OCI-LY3 (cell line): ENCODE results near the gene CCND1.

Experiments
- H2AFZ ChIP-seq: fragments of 200-600, 300-600 bp; shearing (Covaris generic); 2 replicates; pipeline ENCODE4 v1.6.0; 2014; ENCODE audit warnings: antibody characterized with exemption, low read depth, low read length
- H3K27ac ChIP-seq: fragments of 200-600, 300-600 bp; sonication (generic); 2 replicates; pipeline ENCODE4 v1.5.1; 2014; ENCODE audit warnings: mild to moderate bottlenecking, low read length, moderate library complexity, mixed read lengths
- H3K27me3 ChIP-seq: fragments of 200-600, 300-600 bp; sonication (generic); 2 replicates; pipeline ENCODE4 v1.6.1; 2014; ENCODE audit warnings: low read depth, low read length, mixed read lengths
- H3K36me3 ChIP-seq: fragments of 200-600, 300-600 bp; sonication (generic); replicated peaks from 2 replicates; pipeline ENCODE3; 2014; ENCODE audit warnings: low read depth, low read length, mixed read lengths
- H3K4me1 ChIP-seq: fragments of 300-600, 200-600 bp; sonication (generic); 2 replicates; pipeline ENCODE4 v1.6.1; 2014; ENCODE audit warnings: low read length, mixed read lengths
- H3K4me2 ChIP-seq: fragments of 200-600, 300-600 bp; sonication (generic); 2 replicates; pipeline ENCODE4 v1.6.1; 2014; ENCODE audit warnings: low read length, mixed read lengths
- H3K4me3 ChIP-seq: fragments of 300-600, 200-600 bp; sonication (generic); 2 replicates; pipeline ENCODE4 v1.5.1; 2014; ENCODE audit warnings: antibody characterized with exemption, mild to moderate bottlenecking, low read length, moderate library complexity
- H3K79me2 ChIP-seq: fragments of 300-600, 200-600 bp; shearing (Covaris generic); 2 replicates; pipeline ENCODE4 v1.6.1; 2014; ENCODE audit warnings: mild to moderate bottlenecking, low read length, mixed read lengths
- H3K9ac ChIP-seq: fragments of 300-600, 200-600 bp; shearing (Covaris generic); 2 replicates; pipeline ENCODE4 v1.6.0; 2014; ENCODE audit warnings: mild to moderate bottlenecking, low read length, moderate library complexity
- H3K9me3 ChIP-seq: fragments of 200-600, 300-600 bp; shearing (Covaris generic); 2 replicates; pipeline ENCODE4 v1.6.1; 2014; ENCODE audit warnings: low read length, mixed read lengths; ENCODE audit not compliant: insufficient read depth
- H4K20me1 ChIP-seq: fragments of 200-600, 300-600 bp; sonication (generic); 2 replicates; pipeline ENCODE4 v1.6.1; 2016; ENCODE audit warnings: low read length, mixed read lengths; ENCODE audit not compliant: insufficient read depth
- EZH2phosphoT487 ChIP-seq: fragments of 200-600 bp; shearing (Covaris generic); IDR thresholded peaks from 2 replicates; pipeline ENCODE4 v1.6.1; 2018; ENCODE audit warnings: antibody characterized with exemption, mixed run types, low read depth
- TF ChIP-seq, protein P1 (sequence below): fragments of 200-600, 300-600 bp; sonication (generic); IDR thresholded peaks from 2 replicates; pipeline ENCODE4 v1.5.1; 2014; ENCODE audit warnings: antibody characterized with exemption, low read length, low read depth

The CCND1 gene

DNA sequence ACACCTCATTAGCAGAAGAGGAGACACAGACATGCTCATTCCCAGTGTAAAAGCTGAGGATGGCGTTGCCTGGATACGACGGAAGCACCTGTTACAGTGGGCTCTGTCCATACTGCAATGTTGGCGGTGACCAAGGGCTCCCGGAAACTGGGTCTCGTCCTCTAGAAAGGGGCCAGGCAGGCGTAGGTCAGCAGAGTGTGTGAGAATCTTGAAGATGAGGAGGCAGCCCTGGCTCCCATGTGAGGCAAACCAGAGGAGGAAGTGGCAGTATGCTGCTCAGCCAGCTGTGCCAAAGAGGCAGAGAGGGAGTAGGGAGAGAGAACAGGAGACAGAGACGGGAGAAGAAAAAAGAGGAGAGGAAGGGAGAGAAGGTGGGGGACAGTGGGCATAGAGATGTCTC lies 23.9 kb downstream of the CCND1 start:
- Histone ChIP-seq H3K4me3 (no peak overlapping the region), H3K9me3 (no peaks in the 10 kb centered on the region), H3K4me1 (no peaks in the 10 kb centered on the region)

DNA sequence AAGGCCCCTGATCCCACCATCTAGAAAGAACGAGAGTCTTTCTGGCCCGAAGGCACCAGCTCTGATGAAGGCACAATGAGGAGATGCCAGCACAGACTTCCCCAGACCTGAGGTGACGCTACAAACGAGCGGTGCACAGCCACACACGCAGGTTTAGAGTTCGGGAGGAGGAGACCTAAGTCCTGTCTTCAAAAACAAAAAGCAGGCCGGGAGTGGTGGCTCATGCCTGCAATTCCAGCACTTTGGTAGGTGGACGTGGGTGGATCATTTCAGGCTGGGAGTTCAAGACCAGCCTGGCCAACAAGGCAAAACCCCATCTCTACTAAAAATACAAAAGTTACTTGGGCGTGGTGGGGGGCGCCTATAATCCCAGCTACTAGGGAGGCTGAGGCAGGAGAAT lies 24.7 kb downstream of the CCND1 start:
- H3K9me3 ChIP-seq, result no peaks in the 10 kb centered on the region
- H3K36me3 ChIP-seq, result peaks cover 12% of the 10 kb centered on the region
- H4K20me1 ChIP-seq, result no peaks in the 10 kb centered on the region

More for the DNA sequence above, 23.9 kb downstream of the CCND1 start:
- Histone ChIP-seq H4K20me1 (no peaks in the 10 kb centered on the region), H3K36me3 (peaks cover 12% of the 10 kb centered on the region), H3K9ac (no peak overlapping the region), H3K4me2 (no peak overlapping the region), H2AFZ (no peak overlapping the region), H3K79me2 (no peaks in the 10 kb centered on the region), H3K27ac (no peak overlapping the region), H3K27me3 (no peaks in the 10 kb centered on the region)
- TF ChIP-seq, protein P1, sequence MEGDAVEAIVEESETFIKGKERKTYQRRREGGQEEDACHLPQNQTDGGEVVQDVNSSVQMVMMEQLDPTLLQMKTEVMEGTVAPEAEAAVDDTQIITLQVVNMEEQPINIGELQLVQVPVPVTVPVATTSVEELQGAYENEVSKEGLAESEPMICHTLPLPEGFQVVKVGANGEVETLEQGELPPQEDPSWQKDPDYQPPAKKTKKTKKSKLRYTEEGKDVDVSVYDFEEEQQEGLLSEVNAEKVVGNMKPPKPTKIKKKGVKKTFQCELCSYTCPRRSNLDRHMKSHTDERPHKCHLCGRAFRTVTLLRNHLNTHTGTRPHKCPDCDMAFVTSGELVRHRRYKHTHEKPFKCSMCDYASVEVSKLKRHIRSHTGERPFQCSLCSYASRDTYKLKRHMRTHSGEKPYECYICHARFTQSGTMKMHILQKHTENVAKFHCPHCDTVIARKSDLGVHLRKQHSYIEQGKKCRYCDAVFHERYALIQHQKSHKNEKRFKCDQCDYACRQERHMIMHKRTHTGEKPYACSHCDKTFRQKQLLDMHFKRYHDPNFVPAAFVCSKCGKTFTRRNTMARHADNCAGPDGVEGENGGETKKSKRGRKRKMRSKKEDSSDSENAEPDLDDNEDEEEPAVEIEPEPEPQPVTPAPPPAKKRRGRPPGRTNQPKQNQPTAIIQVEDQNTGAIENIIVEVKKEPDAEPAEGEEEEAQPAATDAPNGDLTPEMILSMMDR, result no peak
- no peak for TF ChIP-seq EZH2phosphoT487

DNA sequence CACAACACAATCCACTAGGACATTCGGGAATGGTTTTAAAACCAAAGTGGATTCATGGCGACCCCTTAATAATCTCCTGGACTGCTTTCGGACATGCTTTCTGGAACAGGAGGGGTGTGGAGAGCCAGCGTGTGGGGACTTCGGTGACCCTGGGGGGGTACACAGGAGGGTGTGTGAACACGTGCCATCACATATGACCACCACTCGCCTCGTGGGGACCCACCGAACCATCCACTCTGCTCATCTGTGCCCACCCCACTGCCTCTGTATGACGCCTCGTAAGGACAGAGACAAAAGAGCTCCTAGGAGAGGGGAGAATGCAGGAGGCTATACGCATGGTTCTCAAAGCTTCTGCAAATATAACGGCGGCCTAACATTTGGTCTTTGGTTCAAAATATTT lies 25.3 kb downstream of the CCND1 start:
- no peaks in the 10 kb centered on the region for H3K9me3 ChIP-seq
- no peak overlapping the region for H3K27ac ChIP-seq
- H3K27me3 ChIP-seq, result no peaks in the 10 kb centered on the region
- H3K36me3 ChIP-seq, result peaks cover 14% of the 10 kb centered on the region
- H3K9ac ChIP-seq, result no peak overlapping the region
- H2AFZ ChIP-seq, result no peak overlapping the region
- no peaks in the 10 kb centered on the region for H4K20me1 ChIP-seq
- H3K4me2 ChIP-seq, result no peak overlapping the region
- no peaks in the 10 kb centered on the region for H3K4me1 ChIP-seq
- H3K4me3 ChIP-seq, result no peak overlapping the region
- no peak for TF ChIP-seq EZH2phosphoT487
- TF ChIP-seq, protein P1, result no peak
- no peaks in the 10 kb centered on the region for H3K79me2 ChIP-seq

More for the DNA sequence above, 24.7 kb downstream of the CCND1 start:
- H3K4me1 ChIP-seq, result no peaks in the 10 kb centered on the region
- H3K4me3 ChIP-seq, result no peak overlapping the region
- no peak overlapping the region for H3K9ac ChIP-seq
- H3K79me2 ChIP-seq, result no peaks in the 10 kb centered on the region
- no peak overlapping the region for H2AFZ ChIP-seq
- TF ChIP-seq, protein P1, result no peak
- TF ChIP-seq EZH2phosphoT487, result no peak
- no peaks in the 10 kb centered on the region for H3K27me3 ChIP-seq
- H3K4me2 ChIP-seq, result no peak overlapping the region
- no peak overlapping the region for H3K27ac ChIP-seq

DNA sequence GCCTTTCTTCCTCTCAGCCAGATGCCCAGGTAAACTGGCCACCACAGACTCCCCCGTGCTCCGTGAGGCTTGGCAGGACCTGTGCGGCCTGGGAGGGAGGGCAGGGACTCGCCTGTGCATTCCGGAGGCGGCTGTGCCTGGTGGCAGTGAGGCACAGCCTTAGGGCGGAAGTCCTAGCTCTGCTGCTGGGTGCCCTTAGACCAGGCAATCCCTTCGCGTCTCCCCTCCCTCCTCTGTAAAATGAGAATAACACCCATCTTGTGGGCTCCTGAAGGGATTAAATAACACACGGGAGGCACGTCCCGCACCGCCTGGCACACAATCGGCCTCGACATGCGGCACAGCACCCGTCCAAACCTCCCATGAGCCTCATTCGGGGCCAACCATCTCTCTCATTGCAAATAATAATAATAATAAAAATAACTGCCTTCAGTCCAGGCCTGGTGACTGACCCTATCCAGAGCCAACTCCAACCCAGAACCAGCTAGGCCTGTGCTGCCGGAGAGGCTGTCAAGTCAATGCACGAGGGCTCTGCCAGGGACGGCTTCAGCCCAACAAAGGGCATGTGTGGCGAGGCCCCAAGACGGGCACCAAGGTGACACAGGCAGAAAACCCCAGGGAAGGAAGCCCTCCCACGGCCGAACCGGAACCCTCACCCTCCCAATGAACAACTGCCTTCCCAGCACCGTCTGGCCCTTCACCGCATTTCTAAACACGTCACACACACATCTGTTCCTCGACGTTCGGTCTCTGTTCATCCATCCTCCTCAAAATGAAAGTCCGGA lies 26.0 kb downstream of the CCND1 start:
- no peak overlapping the region for H3K27ac ChIP-seq

More for the DNA sequence above, 26.0 kb downstream of the CCND1 start:
- Histone ChIP-seq H3K79me2 (no peaks in the 10 kb centered on the region), H3K4me1 (no peaks in the 10 kb centered on the region), H4K20me1 (no peaks in the 10 kb centered on the region), H3K9ac (no peak overlapping the region), H3K27me3 (no peaks in the 10 kb centered on the region), H3K4me2 (no peak overlapping the region), H2AFZ (no peak overlapping the region), H3K36me3 (peaks cover 17% of the 10 kb centered on the region), H3K4me3 (no peak overlapping the region), H3K9me3 (no peaks in the 10 kb centered on the region)
- TF ChIP-seq, protein P1, result no peak
- no peak for TF ChIP-seq EZH2phosphoT487
